ENCODE data around the gene RAX2.

RAX2 gene

GRCh38 chr19:3734310-3734600, 37.8 kb downstream of the RAX2 start:
- no peak for DNase-seq (ENCODE audit: low read depth)
- no peak overlapping the region for H3K4me3 ChIP-seq (ENCODE audit: low read depth, low read length)
- TF ChIP-seq CTCF (conservative IDR thresholded peaks at IDR 0.05; ENCODE audit: low read depth, low read length) = no peak

GRCh38 chr19:3733549-3734309, 38.3 kb downstream of the RAX2 start:
- TF ChIP-seq CTCF (conservative IDR thresholded peaks at IDR 0.05; ENCODE audit: low read depth, low read length) = no peak

GRCh38 chr19:3732108-3732507, 39.9 kb downstream of the RAX2 start:
- no peak for DNase-seq (ENCODE audit: low read depth)
- peak; percentile 19 for TF ChIP-seq CTCF (conservative IDR thresholded peaks at IDR 0.05; ENCODE audit: low read depth, low read length)
- H3K4me3 ChIP-seq (ENCODE audit: low read depth, low read length) = no peak overlapping the region

More at GRCh38 chr19:3733549-3734309, 38.3 kb downstream of the RAX2 start:
- no peak overlapping the region for H3K4me3 ChIP-seq (ENCODE audit: low read depth, low read length)
- DNase-seq (ENCODE audit: low read depth) = no peak

GRCh38 chr19:3730457-3730958, 41.5 kb downstream of the RAX2 start:
- TF ChIP-seq CTCF (conservative IDR thresholded peaks at IDR 0.05; ENCODE audit: low read depth, low read length) = no peak
- DNase-seq (ENCODE audit: low read depth) = no peak

GRCh38 chr19:3725640-3726310, 46.3 kb downstream of the RAX2 start:
- TF ChIP-seq CTCF (conservative IDR thresholded peaks at IDR 0.05; ENCODE audit: low read depth, low read length) = no peak
- no peak overlapping the region for H3K4me3 ChIP-seq (ENCODE audit: low read depth, low read length)
- peak; percentile 19 for DNase-seq (ENCODE audit: low read depth)

More at GRCh38 chr19:3730457-3730958, 41.5 kb downstream of the RAX2 start:
- H3K4me3 ChIP-seq (ENCODE audit: low read depth, low read length) = no peak overlapping the region

- H3K4me3 ChIP-seq (ENCODE audit: low read depth, low read length) = no peak overlapping the region
- no peak for DNase-seq (ENCODE audit: low read depth)
- no peak for TF ChIP-seq CTCF (conservative IDR thresholded peaks at IDR 0.05; ENCODE audit: low read depth, low read length)
These were observed 46.9 kb downstream of the RAX2 start for GRCh38 chr19:3725121-3725520.
